T-helper 1 cell treated with Interleukin-12 subunit alpha and Interleukin-12 subunit beta and Interleukin-4 antibody, amounts not matched to agents 30 μg/mL and 1 μg/mL, for 36 hours (primary cell): ENCODE results near the gene BEAN1.
A peak's percentile ranks its signal among the peaks of the same experiment; 100 is the strongest.
"Not testable (repeated sequence)": the region's sequence is repeated elsewhere in the genome, so short reads cannot be mapped to it uniquely, and the experiment has no call there.

ENCODE experiments used
- H3K27ac Mint-ChIP-seq: one replicate; pipeline ENCODE4 v1.8.0; 2021; ENCODE audit warnings: mild to moderate bottlenecking, mixed read lengths
- H3K27me3 Mint-ChIP-seq: one replicate; pipeline ENCODE4 v1.8.0; 2021; ENCODE audit warnings: low read depth, mixed read lengths
- H3K36me3 Mint-ChIP-seq: one replicate; pipeline ENCODE4 v1.8.0; 2021; ENCODE audit warnings: low read depth, mixed read lengths
- H3K4me1 Mint-ChIP-seq: one replicate; pipeline ENCODE4 v1.8.0; 2021; ENCODE audit warnings: low read depth, mixed read lengths
- H3K4me3 Mint-ChIP-seq: one replicate; pipeline ENCODE4 v1.8.0; 2021; ENCODE audit warnings: mild to moderate bottlenecking, moderate library complexity, mixed read lengths
- H3K9me3 Mint-ChIP-seq: one replicate; pipeline ENCODE4 v1.8.0; 2021; ENCODE audit warnings: mixed read lengths

The BEAN1 gene

DNA sequence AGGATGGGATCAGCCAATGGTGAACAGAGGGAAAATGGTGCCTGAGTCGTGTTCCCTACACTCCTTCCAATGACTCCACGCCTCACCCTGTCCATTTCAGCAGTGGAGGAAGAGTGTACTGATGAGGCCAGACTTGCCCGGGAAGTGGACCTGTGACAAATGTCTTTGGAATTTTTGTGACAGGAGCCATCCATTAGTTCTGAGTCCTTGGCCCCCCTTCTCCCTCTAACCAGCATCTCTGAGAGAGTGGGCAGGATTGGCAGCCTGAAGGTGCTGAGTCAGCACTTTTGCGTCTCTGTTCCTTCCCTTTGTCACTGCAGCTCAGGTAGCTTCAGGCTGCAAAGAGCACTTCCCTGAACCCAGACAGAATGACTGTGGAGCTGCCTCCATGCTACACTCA, 30.8 kb downstream of the BEAN1 start:
- no peaks in the 10 kb centered on the region for H3K4me1 Mint-ChIP-seq
- no peak overlapping the region for H3K4me3 Mint-ChIP-seq
- peaks cover 49% of the 10 kb centered on the region for H3K27me3 Mint-ChIP-seq
- no peaks in the 10 kb centered on the region for H3K36me3 Mint-ChIP-seq
- H3K9me3 Mint-ChIP-seq = no peaks in the 10 kb centered on the region
- no peak overlapping the region for H3K27ac Mint-ChIP-seq

DNA sequence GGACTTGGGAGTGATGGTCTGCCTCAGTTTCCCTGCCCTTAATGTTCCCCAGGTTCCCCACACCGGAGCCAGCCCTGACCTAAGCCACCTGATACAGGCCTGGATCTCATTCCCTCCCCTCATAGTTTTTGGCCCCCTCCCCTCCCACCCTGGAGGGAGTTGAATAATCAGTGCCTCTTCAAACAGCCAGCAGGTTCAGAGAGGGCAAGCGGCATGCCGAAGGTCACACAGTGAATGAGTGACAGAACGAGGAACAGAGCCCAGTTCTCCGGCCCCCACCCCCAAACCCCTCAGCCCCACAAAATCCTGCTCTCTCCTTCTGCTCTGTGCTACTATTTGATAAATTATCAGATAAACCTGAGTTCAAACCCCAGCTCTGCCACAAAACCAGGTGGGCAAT, 31.2 kb downstream of the BEAN1 start:
- Mint-ChIP-seq H3K4me3 (no peak overlapping the region), H3K36me3 (no peaks in the 10 kb centered on the region), H3K27me3 (peaks cover 53% of the 10 kb centered on the region), H3K27ac (no peak overlapping the region), H3K9me3 (no peaks in the 10 kb centered on the region), H3K4me1 (no peaks in the 10 kb centered on the region)

GRCh38 chr16:66458853-66459252, 31.8 kb downstream of the BEAN1 start:
- Mint-ChIP-seq H3K36me3 (no peaks in the 10 kb centered on the region), H3K27me3 (peaks cover 59% of the 10 kb centered on the region), H3K27ac (no peak overlapping the region), H3K4me3 (no peak overlapping the region), H3K9me3 (no peaks in the 10 kb centered on the region), H3K4me1 (no peaks in the 10 kb centered on the region)

DNA sequence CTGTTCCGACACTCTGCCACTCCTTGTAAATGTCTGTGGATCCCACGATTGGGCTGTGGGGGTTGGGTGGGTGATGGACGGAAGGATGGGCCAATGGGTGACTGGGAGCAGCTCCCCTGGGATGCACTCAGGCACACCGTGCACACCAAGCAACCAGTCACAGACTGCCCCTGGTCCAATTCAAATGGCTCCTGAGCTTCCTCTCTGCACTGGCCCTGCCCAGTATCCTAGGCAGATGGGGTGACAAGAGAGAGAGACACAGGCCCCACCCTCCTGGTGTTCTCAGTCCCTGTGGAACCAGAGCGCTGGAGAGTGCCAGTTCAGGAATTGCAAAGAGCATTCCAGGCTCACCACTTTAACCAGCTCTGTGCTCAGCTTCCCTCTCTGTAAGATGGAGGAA, 32.8 kb downstream of the BEAN1 start:
- Mint-ChIP-seq H3K27me3 (peaks cover 65% of the 10 kb centered on the region), H3K9me3 (no peaks in the 10 kb centered on the region), H3K4me3 (no peak overlapping the region), H3K27ac (no peak overlapping the region), H3K36me3 (no peaks in the 10 kb centered on the region), H3K4me1 (no peaks in the 10 kb centered on the region)

DNA sequence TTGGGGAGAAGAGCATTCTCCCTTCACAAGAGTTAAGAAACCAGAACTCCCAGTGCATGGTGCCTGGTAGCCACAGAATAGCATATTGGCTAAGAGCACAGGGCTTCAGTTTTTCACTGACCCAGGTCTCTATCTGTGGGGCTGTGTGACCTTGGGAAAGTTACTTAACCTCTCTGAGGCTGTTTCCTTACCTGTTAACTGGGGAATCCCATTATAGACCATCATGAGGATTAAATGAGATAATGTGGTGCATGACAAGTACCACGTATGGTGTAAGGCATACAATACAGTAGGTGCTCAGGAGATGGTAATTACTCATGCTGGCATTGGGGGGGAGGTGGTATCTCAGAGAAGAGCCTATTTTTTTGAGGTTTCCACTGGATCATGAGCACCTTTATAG, 33.6 kb downstream of the BEAN1 start:
- no peaks in the 10 kb centered on the region for H3K4me1 Mint-ChIP-seq
- no peak overlapping the region for H3K27ac Mint-ChIP-seq
- no peaks in the 10 kb centered on the region for H3K9me3 Mint-ChIP-seq
- peaks cover 73% of the 10 kb centered on the region for H3K27me3 Mint-ChIP-seq
- no peak overlapping the region for H3K4me3 Mint-ChIP-seq
- no peaks in the 10 kb centered on the region for H3K36me3 Mint-ChIP-seq

GRCh38 chr16:66462912-66463311, 35.8 kb downstream of the BEAN1 start:
- Mint-ChIP-seq H3K27ac (no peak overlapping the region), H3K27me3 (peaks cover 70% of the 10 kb centered on the region), H3K9me3 (peaks cover 4% of the 10 kb centered on the region), H3K36me3 (no peaks in the 10 kb centered on the region), H3K4me3 (no peak overlapping the region), H3K4me1 (no peaks in the 10 kb centered on the region)

GRCh38 chr16:66465946-66466345, 38.9 kb downstream of the BEAN1 start:
- H3K4me1 Mint-ChIP-seq, H3K36me3 Mint-ChIP-seq, H3K4me3 Mint-ChIP-seq, H3K9me3 Mint-ChIP-seq, H3K27ac Mint-ChIP-seq: not testable (repeated sequence)
- peaks cover 51% of the 10 kb centered on the region for H3K27me3 Mint-ChIP-seq

- not testable (repeated sequence) for H3K4me1 Mint-ChIP-seq
Measured at GRCh38 chr16:66466636-66467035, 39.5 kb downstream of the BEAN1 start.

DNA sequence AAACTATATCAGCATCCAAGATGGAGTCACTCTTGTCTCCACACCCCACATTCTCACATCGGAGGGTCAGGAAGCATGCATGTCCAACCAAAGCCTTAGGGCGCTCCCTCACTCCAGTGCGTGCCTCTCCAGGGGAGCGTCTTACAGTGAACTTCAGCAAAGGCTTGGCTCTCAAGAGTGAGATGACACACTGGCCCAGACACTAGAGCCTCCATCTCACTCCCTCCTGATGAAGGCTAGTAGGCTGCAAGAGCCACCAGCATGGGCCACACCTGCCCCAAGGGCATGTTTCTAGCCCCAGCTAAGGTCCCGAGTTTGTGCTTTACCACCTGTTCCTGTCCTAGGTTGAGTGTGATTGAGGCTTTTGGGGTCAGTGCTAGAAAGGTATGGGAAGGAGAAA, 40.5 kb downstream of the BEAN1 start:
- Mint-ChIP-seq H3K4me1 (no peaks in the 10 kb centered on the region), H3K27me3 (peaks cover 40% of the 10 kb centered on the region), H3K9me3 (peaks cover 4% of the 10 kb centered on the region), H3K27ac (no peak overlapping the region), H3K4me3 (no peak overlapping the region), H3K36me3 (no peaks in the 10 kb centered on the region)

More at GRCh38 chr16:66466636-66467035, 39.5 kb downstream of the BEAN1 start:
- not testable (repeated sequence) for H3K4me3 Mint-ChIP-seq, H3K27ac Mint-ChIP-seq, H3K36me3 Mint-ChIP-seq, H3K9me3 Mint-ChIP-seq
- H3K27me3 Mint-ChIP-seq = peaks cover 46% of the 10 kb centered on the region

DNA sequence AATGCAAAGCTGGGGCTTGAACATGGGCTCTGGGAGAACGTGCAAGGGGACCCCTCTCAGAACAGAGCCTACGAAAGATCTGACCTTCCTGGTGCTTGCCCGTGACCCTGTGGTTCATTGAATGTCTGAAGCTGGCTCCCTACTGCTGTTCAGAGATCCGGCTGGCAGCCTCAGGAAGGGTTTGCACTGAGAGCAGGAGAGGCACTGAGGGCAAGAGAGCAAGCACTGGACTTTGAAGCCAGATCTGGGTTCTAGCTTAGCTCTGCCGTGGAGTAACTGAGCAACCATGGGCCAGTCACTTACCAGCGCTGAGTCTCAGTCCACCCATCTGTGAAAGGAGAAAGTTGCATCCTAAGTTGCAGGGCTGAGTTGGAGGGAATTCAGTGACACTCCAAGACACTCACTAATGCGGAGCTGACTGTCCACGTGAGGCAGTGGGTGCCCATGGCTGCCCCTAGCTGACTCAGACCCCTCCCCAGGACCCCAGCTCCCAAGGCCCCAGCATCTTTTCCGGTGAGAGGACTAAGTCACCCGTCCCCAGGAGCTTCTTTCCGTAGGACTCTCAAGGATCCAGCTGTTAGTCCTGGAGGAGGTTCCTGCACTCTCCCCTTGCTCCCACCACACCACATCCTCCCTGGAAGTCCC, 41.3 kb downstream of the BEAN1 start:
- H3K27me3 Mint-ChIP-seq = peaks cover 32% of the 10 kb centered on the region
- no peaks in the 10 kb centered on the region for H3K36me3 Mint-ChIP-seq
- H3K27ac Mint-ChIP-seq = no peak overlapping the region
- no peak overlapping the region for H3K4me3 Mint-ChIP-seq
- peaks cover 4% of the 10 kb centered on the region for H3K9me3 Mint-ChIP-seq
- no peaks in the 10 kb centered on the region for H3K4me1 Mint-ChIP-seq

DNA sequence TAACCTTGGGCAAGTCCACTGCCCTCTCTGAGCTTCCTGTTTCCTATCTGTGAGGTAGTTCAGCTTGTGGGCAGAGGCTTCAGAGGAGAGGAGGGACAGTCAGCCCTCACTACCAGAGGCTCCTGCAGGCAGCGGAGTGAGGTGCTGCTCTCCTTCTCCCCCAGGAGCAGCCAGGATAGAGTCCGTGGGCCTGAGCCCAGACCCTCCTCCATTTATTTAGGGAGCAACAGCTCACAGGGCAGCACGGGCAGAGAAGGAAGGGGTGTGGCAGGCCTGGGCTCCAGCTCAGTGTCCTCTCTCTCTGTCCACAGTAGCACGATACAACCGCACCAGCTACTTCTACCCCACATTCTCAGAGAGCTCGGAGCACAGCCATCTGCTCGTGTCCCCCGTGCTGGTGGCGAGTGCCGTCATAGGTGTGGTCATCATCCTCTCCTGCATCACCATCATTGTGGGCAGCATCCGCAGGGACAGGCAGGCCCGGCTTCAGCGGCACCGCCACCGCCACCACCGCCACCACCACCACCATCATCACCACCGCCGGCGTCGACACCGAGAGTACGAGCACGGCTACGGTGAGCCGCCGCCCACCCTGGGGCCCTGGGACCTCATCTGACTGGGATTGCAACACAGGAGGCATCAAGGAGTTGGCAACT, 42.3 kb downstream of the BEAN1 start:
- Mint-ChIP-seq H3K36me3 (peaks cover 2% of the 10 kb centered on the region), H3K4me1 (peaks cover 6% of the 10 kb centered on the region), H3K9me3 (peaks cover 4% of the 10 kb centered on the region), H3K4me3 (no peak overlapping the region), H3K27ac (no peak overlapping the region), H3K27me3 (peaks cover 24% of the 10 kb centered on the region)

DNA sequence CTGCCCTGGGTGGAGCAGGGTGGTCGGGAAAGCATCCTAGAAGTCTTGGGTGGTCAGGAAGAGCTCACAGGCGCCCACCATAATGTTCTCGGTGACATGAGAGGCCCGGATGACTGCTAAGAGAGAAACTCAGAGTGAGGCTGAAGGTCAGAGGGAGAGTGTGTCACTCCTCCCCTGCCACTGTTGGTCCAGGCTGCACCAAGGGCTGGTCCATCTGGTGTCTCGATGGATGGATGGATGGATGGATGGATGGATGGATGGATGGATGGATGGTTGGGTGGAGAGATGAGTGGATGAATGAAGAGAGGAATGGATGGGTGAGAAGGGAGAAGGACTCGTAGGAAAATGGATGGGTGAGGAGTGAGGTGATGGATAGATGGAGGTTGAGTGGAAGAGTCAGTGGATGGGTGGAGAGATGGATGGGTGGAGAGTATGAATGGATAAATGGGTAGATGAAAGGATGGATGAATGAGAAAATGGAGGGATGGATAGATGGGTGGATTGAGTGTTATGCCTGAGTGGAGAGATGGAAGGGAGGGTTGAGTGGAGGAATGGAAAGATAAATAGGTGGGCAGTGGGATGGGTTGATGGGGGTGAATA, 43.0 kb downstream of the BEAN1 start:
- Mint-ChIP-seq H3K4me3 (no peak overlapping the region), H3K27ac (peak overlapping the region; percentile 12), H3K9me3 (peaks cover 4% of the 10 kb centered on the region), H3K4me1 (peaks cover 12% of the 10 kb centered on the region), H3K27me3 (peaks cover 23% of the 10 kb centered on the region), H3K36me3 (peaks cover 2% of the 10 kb centered on the region)

GRCh38 chr16:66470556-66470955, 43.5 kb downstream of the BEAN1 start:
- H3K9me3 Mint-ChIP-seq = peaks cover 4% of the 10 kb centered on the region
- H3K36me3 Mint-ChIP-seq = peaks cover 2% of the 10 kb centered on the region
- peaks cover 15% of the 10 kb centered on the region for H3K4me1 Mint-ChIP-seq
- no peak overlapping the region for H3K27ac Mint-ChIP-seq
- H3K27me3 Mint-ChIP-seq = peaks cover 18% of the 10 kb centered on the region
- H3K4me3 Mint-ChIP-seq = no peak overlapping the region

DNA sequence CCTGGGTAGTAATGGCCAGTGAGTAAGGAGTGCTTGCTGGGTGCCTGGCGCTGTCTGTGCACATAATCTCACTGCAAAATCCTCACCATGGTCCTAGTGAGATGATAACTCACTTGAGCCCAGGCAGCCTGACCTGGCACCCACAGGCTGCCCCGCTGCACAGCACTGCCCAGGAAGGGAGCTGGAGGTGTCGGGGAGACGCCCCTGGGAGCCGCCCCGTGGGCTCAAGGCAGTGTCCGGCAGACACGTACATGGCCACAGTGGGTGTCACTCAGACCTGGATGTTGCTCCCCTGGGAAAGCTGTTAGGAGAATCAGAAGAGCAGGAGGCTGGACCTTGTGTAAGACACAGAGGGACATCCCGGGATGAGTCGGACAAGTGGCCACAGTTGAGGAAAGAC, 44.2 kb downstream of the BEAN1 start:
- Mint-ChIP-seq H3K27ac (no peak overlapping the region), H3K27me3 (peaks cover 14% of the 10 kb centered on the region), H3K9me3 (peaks cover 2% of the 10 kb centered on the region), H3K4me1 (peaks cover 15% of the 10 kb centered on the region), H3K4me3 (no peak overlapping the region), H3K36me3 (peaks cover 2% of the 10 kb centered on the region)

DNA sequence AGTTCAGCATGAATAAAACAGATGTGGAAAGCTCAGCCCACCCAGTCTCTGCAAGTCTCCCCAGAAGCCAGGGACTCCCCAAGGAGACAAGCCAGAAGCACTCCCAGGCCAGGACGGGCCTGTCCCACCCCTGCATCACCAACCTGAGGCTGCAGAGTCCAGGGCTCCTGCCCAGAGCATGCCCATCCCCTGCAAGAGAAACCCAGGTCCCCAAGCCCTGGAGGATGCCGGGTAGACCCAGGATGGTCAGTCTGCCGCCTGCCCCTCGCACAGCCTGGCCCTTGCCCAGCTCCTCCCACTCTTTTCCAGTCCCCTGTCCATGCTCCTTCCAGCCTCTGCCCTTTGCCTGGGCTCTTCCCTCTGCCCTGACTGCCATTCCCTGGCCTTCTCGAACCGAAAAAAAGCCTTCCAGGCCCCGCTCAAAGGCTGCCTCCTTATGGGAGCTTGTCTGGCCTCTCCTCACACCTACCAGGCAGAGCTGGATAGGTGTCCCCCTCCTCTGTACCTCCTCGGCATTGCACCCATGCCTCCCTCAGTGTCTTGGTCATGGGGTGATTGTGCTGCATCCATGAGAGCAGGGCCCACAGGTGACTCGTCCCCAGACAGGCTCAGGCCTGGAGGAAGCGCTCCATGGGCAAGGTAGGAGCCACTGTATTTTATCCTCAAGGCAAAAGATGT, 44.8 kb downstream of the BEAN1 start:
- Mint-ChIP-seq H3K27me3 (peaks cover 12% of the 10 kb centered on the region), H3K4me1 (peaks cover 15% of the 10 kb centered on the region), H3K27ac (no peak overlapping the region), H3K36me3 (peaks cover 2% of the 10 kb centered on the region), H3K9me3 (no peaks in the 10 kb centered on the region), H3K4me3 (no peak overlapping the region)
